M059J (cell line): ENCODE data around the gene CPXM2. TPM values are rescaled to one million over a fixed set of nuclear protein-coding genes. Genes with fewer than 3 reads are reported as not detected.

Experiments used
- DNase-seq: peaks from one replicate; pipeline ENCODE4 v3.0.0-alpha.2; 2012; ENCODE audit warnings: low read depth
- total RNA-seq: library from RNA; depleted of rRNA; stranded (reverse); fragments of >200 nt; shearing (Covaris generic); gene quantifications from 2 replicates; pipeline ENCODE4 v1.2.3, GENCODE V29; 2014

Gene CPXM2
- total RNA-seq, 1 experiment from 2014 or later: not detected

DNA sequence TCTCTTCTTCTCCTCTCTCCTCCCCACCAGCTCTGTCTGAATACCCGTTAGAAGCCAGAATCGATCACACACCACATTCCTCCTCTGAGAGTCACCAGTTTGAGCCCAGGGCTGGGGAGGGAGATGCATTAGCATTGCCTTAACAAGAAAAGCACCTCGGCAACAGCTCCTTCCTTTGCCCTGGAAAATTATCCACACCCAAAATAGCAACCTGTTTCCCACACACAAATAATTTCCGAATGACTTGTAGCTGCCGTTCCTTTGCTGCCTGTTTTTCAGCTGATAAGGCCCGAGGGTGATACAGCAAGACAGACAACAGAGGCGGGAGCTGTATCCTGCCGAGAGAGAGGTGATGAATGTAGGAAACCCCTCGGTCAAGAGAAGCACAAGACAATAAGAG, 91.3 kb downstream of the CPXM2 start:
- no peak for DNase-seq

DNA sequence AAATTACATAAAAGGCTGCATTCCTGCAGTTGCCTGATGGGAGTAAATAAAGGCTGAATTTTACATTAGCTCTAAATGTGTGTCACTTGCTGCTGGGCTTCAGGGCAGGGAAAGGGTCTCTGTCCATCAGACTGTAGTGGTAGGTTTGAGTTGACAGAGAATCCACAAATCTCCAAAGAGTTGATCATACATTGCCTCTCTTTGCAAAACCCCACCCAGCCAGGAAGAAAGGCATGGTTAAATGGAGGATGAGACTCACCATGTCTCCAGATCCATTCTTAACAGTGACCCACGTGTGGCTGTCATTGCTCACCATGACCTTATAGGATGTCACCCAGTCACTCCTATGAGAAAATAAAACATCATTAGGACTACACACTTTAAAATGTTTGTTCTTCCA, 92.8 kb downstream of the CPXM2 start:
- DNase-seq: no peak

DNA sequence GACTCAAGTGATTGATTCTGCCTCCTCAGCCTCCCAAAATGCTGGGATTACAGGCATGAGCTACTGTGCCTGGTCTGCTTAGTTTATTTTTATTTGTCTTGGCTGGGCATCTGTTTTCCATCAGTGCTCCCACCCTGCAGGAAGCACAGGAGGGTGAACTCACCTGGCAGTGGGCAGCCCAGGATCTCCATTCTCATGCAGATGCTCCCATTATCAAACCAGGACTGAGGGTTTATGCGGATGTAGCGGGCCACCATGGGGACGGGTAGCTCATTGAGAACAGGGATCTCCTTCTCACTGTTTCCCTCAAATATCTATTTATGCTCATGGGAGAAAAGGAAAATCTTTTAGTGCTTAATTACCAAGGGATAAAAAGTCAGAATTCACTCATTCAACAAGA, 93.8 kb downstream of the CPXM2 start:
- DNase-seq: no peak

DNA sequence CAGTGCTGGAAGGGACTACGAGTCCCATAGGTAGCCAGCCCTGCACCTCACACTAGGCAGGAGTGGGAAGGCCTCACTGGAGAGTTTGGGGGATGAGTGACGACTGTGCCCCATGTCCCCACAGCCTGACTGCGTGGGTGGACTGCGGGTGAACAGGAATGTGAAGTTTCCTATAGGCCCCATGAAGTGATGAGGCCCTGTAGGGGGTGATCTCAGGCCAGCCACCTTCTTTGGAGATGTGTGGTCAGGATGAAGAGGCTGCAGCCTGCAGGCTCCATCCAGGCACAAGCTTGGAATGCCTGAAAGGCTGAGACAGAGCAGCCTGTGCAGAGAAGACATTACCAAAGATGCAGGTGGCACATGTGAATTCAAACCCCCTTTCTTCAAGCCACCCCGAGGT, 94.9 kb downstream of the CPXM2 start:
- DNase-seq: no peak

DNA sequence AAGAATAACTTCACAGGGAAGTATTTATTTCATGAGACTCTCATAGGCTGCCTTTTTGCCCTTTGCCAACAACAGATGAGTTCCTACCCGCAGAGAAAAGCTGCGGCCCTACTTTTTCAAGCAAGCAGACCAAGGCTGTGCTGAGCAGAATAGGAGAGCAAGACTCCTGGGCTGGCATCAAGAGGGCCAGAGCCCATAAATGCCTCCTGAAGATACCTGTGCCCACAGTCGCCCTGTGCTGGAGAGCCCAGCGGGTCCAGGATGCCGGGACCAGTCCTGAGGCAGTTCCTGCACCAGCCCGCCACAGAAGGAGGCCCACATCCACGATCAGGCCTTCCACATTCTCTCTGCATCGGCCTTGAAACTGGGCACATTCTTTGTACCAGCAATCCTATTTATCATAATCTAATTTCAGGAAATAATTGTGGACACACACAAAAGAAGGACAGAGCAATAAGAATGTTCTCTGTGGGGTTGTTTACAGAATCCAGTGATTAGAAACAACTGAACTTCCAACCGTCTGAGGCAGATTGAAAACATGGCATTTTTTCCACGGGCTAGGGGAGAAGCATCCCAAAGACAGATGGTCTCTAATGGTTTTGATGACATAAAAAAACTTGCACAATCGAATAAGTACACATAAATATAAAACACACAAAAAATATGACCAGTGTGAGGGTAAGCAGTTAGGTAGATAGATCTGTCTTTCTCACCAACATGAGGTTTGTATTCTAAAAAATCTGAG, 95.6 kb downstream of the CPXM2 start:
- no peak for DNase-seq

DNA sequence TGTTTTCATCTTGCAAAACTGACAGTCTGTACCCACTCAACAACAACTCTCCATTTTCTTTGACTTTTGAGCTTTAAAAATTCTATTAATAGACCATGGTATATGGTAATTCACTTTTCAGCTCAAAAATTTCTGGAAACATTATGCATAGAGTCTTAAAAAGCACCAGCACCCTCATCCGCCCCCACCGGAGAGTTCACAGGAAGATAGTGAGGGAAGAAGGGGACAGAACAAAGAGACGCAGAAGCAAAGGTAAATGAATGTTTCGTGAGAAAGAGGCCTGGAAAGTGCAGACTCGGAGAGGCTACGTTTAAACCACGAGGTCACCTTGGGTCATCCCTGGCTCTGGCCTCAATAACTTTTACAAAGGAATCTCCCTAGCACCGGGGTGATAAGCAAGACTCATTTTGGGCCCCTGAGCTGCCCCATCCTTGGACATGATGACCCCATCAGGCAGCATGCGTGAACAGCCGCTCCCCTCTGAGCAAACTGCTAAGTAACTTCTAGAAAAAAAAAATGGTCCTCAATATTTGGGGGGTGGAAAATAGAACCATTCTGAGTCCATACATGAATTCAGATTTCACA, 96.3 kb downstream of the CPXM2 start:
- no peak for DNase-seq

DNA sequence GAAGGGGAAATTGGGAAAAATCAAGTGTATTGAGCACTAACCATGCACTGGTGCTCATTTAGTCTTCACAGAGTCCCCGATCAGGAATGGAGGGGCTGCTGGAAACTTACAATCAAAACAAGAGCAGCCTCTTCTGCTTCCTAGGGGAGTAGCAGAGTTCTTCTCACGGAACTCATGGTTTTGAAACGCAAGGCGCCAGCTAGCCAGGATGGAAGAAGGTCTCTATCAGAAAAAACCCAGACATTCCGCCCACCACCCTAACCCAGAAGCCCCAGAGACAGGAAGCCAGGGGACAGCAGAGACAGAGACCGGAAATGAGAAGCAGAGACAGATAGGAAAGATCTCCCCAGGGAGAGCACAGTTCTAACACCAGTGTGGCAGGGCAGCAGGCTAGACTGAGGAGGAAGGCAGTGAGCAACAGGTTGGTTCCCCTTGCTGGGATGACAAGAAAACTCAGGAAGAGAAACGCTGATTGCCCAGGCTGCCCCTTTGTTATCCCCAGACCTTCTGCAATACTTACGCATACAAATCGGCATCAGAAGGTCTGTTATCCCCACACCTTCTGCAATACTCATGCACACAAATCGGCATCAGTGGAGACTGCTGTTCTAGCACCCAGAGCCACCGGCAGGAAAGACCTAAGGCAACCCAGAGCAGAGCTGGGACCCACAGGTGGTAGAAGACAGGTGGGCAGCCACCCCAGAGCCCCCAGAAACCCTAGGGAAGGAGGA, 99.2 kb downstream of the CPXM2 start:
- DNase-seq: no peak

DNA sequence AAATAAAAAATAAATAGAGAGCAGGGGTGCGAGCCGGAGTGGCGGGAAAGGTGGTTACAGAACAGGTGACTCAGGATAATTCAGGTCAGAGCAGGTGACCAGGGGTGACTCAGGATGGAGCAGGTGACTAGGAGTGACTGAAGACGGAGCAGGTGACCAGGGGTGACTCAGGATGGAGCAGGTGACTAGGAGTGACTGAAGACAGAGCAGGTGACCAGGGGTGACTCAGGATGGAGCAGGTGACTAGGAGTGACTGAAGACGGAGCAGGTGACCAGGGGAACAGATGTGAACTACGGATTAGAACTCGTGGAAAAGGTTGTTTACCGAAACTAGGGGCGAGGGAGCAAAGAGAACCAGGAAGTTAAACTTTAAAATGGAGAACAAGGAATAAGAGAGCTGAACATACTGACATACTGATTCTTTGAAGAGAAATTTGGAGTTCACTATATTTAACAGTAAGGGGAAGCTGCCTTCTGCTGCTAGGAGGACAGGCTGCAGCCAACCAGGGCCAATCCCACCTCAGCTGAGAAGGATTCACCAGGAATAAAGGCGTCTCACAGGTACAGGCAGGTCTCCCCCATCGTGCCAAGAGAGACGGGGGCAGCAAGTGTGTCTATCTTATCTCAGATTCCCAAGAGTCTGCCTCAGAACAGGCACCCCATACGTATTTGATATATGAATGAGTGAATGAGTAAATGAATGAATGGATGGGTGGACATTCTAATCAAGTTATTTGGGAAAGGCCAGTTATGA, 101.3 kb downstream of the CPXM2 start:
- no peak for DNase-seq

DNA sequence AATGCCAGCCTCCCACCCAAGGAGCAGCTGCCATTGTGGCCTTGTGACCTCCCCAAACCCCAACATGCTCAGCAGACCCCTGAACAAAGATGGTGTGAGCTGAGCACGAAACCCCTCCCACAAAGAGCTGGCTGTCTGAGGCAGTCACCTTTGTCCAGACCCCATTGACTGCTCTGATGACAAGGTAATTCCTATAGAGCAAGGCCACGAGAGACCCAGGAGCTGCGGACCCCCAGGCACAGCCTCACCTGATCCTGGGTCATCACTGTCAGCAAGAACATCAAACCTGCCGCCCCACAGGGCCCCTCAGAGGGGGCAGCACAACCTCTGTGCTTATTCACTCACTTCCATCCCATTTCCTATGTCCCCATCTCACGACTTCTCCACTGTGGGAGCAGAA, 102.6 kb downstream of the CPXM2 start:
- no peak for DNase-seq

DNA sequence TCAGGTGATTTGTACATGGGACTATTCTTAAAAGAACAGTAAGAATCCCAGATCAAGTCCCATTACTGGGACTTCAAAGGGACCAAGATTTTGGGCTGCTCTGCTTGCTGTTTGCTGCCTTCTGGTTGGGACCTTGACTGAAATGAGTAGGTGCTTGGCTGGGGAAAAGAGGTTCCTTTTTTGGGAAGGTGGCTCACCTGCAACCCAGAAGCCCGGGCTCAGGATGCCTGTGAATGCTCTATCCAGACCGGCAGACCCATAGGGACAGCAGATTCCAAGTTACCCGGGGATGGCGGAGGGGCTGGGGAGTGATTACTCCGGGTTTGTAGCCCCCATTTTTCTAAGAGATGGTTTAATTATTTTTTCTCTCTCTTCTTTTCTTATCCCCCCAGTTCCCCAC, 104.0 kb downstream of the CPXM2 start:
- DNase-seq: no peak

DNA sequence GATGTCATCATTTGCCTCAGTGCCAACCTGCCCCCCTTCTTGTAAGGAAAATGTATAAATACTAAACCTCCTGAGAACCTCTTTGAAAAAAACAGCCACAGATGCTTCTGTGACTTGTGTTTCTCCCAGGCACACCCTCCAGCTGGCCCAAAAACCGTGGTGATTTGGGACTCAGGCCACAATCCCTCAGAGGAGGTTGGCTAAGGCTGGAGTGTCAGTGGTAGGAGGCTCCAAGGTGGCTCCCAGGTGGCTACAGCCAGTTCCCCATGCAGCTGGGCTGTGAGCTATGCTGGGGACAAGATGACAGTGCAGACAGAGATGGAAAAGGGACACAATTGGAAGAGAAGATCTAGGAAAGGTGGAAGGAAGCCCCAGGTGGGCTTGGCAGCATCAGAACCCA, 104.7 kb downstream of the CPXM2 start:
- no peak for DNase-seq

DNA sequence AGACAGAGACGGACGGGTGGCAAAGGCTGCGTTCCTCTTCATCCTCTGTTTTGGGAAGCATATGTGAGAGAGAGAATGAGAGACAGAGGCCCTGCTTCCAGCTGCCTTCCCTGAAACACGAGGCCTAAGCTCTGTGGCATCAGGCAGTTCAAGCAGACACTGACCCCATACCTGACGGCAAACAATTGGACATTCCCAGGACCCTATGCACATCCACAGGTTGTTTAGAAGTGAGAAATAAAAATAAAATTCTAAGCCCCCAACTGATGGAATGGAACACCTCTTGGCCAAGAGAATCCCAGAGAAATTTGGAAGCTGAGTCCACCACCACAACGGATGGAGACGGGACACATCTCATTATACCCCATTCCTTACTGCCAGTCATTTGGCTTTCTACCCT, 105.3 kb downstream of the CPXM2 start:
- no peak for DNase-seq

DNA sequence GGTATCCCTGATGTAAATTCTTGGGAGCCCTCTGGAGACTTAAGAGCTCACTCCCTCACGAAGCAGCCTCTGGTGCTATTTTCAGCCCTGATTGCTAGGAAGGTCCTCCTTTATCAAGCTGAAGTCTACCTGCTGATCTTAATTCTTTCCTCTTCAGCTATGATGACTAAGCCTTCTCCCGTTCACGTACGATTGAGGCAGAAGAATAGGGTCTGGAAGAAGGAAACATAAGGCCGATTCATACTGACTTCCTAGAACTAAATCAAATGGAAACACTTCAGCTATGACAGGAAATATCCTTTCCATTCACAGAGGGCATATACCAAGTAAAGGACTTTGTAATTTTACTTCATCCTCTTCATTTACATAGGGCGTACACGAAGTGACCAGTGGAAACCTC, 107.0 kb downstream of the CPXM2 start:
- DNase-seq: no peak

DNA sequence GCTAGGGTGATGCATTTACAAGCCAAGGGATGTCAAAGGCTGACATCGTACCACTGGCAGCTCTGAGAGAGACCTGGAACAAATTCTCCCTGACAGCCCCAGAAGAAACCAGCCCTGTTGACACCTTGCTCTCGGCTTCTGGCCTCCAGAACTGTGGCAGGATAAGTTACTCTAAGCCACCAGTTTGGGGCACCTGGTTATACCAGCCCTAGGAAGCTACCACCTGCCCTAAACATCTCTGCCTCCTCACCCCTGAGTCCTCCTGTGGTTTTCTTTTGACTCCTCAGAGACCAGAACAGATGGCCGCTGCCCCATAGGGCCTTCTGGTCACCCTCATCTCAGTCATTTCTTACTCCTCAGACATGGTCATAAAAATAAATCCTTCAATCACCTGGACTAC, 107.4 kb downstream of the CPXM2 start:
- no peak for DNase-seq

DNA sequence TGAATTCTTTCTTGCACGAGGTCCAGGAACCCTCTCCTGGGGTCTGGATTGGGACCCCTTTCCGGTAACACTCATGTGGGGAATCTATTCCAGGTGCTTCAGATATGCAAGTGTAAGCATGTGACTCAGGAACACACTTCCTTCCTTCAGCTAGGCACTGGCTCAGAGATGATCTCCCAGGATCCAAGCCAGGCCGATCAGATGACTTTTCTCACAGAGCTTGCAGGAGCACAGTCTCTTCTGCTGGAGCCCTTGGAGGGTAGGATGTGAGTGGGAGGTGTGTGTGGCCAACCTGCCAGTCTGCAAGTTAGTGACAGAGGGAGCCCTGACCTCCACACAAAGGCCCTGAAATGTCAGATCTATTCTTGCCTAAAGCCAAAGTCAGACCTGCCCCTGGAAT, 108.3 kb downstream of the CPXM2 start:
- no peak for DNase-seq

DNA sequence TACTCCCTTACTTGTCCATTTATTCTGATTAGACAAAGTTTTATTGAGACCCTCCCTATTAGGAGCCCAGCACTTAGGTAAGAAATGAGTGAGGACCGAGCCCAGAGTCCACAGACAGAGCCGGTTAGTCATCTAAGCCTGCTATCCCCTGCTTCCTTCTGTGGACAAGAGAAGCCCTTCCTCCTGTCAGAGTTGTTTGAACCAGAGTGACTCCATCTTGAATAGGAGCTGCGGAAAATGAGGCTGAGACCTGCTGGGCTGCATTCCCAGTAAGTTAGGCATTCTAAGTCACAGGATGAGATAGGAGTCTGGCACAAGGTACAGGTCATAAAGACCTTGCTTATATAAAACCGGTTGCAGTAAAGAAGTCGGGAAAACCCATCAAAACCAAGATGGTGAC, 109.1 kb downstream of the CPXM2 start:
- DNase-seq: no peak

DNA sequence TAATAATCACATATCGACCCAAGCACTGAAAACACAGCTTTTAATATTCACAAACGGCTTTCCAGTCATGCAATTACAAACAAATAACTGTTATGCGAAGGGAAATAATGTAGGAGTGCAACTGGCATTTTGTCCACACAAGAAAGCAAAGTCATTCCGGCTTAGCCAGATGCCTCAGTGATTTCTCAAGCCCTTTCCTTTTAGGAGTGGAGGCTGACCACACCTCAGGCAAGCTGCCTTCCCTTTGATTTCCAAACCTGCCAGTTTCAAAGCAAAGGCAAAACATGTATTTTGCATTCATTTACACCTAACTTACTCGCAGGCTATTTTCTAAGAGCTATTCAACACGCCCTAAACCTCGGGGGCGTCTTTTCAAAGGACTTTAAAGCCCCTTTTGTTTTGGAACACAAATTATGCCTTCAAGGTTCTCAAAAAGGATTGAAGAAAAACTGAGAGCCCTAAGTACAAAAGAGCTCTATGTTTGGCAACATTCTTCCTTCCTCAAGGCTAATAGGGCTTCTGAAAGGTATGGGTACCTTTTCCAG, 109.6 kb downstream of the CPXM2 start:
- no peak for DNase-seq

DNA sequence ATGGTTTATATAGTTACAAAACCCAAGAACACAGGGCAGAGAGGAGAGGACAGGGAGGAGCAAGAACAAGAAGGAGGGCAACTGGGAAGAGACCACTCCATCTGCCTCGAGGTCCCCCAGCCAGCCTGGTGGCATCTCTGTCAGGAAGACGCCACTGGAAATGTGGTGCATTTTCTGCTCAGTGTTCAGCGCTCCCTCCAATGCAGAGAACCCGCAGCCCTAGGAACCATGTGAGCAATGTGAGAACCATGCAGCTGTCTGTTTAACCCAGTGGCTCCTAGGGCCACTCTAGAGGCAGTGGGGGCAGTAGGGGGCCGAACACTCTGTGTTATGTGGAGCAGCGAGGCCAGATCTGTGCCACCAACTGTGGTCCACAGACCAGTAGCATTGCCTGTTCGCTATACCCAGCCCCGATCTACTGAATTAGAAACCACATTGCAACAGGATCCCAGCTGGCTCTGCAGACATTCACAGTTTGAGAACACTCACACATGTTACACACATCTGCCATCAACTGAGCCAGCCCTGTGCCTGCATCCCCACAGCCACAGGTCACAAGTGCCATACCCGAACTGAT, 110.2 kb downstream of the CPXM2 start:
- no peak for DNase-seq

DNA sequence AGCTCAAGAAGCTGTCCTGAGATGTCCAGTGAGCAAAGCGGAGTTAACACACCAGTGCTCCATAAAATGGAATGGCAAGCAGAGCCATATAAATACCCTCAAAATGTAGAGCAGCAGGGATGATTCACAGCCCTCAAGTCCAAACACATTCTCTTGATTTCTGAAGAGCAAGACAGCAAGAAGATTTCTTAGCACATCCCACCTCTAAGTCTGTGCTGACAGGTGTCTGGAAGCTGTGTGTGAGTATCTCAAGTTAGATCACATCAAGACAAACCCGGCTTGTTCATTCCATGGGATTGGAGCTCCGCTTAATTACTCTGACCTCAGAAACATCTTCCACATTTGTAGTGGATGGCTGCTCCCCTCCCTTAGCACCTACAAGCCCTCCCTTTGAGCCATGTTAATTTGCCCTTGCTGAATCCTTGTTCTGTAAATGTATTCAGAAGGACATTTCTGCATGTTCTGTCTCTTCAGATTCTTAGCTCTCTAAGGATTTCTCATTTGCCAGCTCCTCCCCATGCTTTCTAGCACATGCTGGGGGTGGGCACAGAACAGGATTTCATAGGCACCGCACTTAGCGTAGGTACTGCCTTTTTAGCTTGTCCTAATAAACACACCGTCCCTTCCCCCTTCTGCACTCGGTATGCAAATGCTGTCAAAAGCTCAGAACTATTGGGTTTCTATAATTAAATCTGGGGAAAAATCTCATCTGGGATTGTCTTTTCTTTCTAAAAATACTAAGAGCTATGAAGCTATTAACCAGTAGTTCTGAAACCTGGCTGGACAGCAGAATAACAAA, 112.7 kb downstream of the CPXM2 start:
- no peak for DNase-seq

DNA sequence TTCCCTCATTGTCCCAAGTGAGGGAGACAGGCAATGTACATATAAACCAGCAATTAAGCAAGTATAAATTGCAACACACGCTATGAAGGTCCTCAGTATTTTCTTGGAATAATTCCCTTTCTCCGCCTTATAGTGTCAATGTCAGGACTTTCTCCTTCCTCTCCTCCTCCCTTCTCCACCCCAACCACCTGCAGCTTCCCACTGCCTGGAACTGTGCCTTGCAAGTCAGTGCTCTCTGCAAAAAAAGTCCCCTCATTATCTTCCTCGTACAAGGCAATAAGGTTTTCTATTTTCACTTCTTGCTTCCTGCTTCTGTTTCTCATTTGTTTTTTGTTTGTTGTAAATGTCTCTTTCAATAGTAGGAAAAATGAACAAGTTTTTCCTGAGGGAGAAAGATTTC, 113.7 kb downstream of the CPXM2 start:
- DNase-seq: no peak

DNA sequence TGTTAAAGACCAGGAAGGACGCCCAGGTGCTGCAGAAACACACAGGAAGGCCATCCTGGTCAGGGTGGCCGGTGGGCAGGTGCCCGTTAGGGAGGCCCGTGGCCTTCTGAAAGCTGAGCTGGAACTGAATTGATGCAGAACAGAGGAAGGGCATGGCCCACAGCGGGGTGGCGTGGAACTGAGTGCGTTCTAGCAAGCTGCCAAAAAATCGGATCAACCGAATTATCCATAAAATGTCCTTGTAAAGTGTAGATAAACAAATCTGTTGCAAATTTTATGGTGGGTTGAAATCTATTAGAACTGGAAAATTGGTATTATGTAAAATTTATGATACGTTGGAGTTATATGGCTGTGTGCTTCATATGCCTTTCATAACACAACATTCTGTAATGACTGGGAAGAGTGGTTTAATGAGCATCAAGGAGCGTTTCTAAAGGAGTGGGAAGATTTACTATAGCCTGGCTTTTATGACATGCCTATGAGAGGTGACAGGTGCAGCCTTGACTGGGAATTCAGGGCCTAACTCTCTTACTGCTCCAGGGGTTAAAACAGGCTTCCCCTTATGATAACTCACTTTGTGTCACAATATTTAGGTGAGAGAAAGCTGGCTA, 117.4 kb downstream of the CPXM2 start:
- no peak for DNase-seq
